ENCODE measurements around the gene RELN.

Gene RELN

GRCh38 chr7:103711413-103711812, 278.0 kb downstream of the RELN start:
- no peak for DNase-seq

DNA sequence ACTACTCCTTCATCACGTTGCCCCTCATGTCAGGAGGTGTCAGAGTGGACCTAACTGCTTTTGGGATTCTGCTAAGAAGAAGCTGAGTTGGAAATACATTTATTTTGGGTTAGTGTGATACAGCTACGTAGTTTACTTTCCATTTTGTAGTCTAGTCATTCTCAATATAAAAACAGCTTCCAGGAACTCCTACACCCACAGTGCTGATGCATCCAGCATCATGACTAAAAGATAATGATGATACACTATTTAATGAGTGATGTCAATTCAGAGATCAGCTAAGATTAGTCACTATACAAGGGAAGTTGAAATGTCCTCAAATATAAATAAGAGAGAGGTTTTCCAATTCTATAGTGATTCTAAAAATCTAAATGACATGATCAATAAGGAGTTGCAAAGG, 279.2 kb downstream of the RELN start:
- no peak for DNase-seq

DNA sequence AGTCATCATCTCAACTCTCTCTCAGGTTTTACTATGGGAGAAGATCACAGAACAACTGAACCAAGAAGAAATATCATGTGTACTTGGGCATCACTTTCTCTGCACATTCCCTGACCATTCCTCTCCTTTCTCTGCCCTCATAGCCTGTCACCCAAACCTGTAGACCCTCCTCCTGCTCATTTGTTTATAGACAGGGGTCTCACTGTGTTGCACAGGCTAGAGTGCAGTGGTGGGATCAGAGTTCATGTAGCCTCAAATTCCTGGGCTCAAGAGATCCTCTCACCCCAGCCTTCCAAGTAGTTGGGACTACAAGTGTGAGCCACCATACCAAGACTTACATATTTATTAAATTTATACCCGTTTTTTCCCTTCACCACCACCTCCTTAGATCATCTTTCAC, 282.7 kb downstream of the RELN start:
- no peak for DNase-seq

DNA sequence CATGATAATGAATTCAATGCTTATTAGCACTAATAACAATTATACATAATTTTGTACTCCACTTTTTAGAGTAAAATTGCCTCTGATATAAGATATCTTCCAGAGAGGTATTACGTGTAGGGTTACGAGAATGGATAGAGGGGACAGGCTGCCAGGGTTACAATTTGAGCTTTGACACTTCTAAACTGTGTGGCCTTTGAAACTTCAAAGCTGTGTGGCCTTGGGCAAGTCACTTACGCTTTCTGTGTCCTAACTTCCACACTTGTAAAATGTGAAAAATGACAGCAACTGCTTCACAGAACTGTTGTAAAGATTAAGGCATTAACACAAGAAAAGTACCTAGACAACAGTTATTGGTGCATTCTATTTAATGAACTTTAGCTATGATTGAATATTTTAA, 283.9 kb downstream of the RELN start:
- DNase-seq, result no peak

GRCh38 chr7:103704701-103705100, 284.8 kb downstream of the RELN start:
- DNase-seq, result no peak

DNA sequence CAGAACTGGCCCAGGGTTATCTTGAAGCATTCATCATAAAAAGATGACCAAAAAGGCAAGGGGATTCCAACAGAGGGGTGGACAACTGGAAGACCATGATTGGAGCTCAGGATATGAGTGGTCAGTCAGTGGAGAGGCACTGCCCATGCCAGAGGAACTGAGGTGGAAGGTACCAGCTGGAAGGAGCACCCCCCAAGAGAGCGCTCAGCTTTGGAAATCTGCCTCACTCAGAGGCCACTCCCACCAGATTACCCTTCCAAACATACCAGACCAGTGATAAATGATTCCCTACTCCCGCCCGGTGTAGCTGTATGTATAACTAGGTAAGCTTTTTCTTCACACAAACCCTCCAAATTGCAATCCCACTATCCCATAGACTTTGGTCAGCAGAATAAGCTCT, 286.5 kb downstream of the RELN start:
- DNase-seq, result no peak

- DNase-seq, result no peak
Measured at GRCh38 chr7:103702454-103702853, 287.0 kb downstream of the RELN start.

- no peak for DNase-seq
Measured at GRCh38 chr7:103699032-103699431, 290.4 kb downstream of the RELN start.

- DNase-seq, result no peak
Measured at GRCh38 chr7:103698064-103698463, 291.4 kb downstream of the RELN start.

DNA sequence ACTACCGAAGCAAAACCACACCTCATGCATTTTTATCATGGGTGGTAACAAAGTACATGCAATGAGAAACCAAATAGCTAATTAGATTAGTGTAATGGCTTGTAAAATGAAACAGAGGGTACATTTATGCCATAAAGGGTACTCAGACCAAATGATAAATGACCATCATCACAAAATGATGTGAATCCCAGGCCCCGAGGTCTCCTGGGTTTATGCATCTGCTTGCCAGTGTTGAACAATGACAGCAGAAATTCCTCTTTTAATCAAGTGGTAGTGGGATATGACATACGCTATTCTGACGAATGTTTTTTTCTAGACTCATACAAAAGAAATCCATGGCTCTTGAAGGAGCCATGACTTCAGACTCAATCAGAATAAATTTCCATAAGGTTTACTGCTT, 293.9 kb downstream of the RELN start:
- DNase-seq, result no peak

DNA sequence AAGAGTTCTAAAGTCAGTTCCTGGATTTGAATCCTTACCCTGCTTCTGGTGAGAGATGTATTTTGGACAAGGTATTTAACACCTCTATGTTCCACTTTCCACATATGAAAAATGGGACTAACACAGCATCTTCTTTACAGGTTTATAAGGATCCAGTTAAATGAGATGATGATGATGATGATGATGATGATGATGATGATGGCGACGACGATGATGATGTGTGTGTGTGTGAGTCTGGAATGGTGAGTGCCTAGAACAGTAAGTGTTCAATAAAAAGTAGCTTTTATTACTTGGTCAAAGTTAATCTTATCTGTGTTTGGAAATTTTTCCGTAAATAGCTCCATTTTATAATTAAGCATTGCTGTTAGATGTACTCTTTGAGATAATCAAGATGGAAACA, 295.2 kb downstream of the RELN start:
- no peak for DNase-seq

DNA sequence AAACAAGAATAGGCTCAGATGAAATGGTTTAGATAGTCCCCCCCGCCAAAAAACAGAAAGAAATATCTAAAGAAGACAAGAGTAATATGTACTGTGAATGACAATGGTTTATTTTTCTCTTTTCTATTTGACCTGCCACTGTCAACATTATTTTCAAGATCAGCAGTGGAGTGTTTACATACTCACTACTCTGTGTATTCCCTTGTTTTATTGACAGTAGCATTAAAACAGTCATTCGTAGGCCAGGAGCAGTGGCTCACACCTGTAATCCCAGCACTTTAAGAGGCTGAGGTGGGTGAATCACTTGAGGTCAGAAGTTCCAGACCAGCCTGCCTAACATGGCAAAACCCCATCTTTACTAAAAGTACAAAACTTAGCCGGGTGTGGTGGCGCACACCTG, 298.2 kb downstream of the RELN start:
- DNase-seq, result no peak

DNA sequence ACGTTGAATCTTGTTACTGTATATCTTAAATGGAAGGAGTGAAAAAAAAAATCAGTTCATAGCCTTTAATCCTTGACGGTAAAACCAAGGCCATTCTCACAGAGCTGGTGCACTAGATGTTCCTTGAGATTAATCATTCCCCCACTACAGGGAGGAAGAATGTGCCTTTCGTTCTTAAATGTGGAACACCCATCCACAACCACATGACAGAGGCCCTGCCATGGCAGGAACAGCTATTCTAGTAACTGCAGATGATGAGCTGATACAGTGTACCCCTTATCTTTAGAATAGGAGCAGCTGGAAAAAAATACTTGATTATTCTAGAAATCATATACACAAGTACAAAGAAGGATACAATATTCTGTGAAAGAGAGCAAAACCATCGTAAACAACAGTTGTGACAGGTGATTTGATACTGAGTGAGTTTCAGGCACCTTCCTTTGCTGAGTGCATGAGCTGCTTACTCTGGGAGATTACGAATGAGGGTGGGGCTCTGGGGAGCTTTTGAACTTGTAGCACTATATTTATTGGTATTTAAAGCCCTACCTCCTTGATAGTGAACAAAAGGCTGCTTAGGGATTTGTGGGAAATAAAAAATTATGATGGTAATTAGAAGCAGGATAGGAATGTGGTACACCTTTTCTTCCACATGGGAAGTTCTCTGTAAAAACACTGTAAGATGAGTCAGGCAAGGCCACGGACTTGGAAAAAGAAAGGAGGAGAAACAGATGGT, 299.1 kb downstream of the RELN start:
- DNase-seq, result no peak

DNA sequence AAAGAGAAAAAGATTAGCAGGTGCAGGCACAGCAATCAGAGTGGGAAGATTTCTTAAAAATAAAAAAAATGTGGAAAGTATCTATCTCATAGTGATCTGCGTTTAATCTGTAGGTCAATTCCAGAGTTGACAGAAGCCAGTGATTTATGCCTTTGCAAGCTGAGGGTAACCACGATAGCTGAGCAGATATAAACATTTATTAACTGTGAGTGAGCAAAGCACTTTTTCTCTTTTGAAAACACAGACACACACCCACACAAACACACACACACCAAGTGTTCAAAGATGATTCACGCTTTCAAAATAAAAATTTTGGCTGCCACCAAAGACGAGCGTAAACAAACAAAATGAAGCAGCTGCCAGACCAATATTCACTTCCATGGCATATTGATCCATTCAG, 300.2 kb downstream of the RELN start:
- DNase-seq, result no peak

- no peak for DNase-seq
Measured at GRCh38 chr7:103687951-103688350, 301.5 kb downstream of the RELN start.

- DNase-seq, result no peak
Measured at GRCh38 chr7:103687272-103687671, 302.2 kb downstream of the RELN start.

DNA sequence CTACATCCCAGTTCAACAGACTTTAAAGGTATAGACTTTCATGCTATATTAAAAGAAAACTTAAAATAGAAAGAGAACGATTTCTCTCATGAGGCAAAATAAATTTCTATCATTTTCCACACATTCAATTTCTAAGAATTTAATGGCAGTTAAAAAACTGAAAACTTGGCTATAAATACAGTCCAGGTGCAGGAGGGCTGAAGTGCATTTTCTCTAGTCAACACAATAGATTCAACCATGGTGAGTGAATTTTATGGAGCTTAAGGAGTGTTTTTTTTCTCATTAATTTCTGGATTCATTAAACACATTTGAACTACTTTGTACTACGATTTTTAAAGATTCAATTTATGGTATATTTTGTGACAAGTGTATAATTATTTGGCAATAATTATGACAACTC, 302.7 kb downstream of the RELN start:
- DNase-seq, result no peak

DNA sequence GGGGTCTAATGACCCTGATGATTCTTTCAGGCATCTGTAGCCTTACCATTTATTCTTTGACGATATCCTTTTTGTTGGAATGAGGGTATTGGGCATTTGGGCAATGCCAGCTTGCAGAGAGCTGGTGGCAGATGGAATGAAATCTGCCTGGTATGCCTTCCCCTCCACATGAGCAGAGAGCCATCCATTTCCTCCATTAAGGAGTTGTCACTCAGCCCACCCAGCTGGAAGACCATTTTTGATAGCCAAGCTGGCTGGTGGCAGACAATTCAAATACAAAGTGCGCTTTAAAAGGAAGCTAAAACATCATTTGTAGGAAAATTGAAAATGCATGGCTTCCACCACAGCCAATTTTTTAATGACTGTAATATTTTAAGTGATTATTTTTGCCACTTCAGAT, 303.4 kb downstream of the RELN start:
- no peak for DNase-seq

DNA sequence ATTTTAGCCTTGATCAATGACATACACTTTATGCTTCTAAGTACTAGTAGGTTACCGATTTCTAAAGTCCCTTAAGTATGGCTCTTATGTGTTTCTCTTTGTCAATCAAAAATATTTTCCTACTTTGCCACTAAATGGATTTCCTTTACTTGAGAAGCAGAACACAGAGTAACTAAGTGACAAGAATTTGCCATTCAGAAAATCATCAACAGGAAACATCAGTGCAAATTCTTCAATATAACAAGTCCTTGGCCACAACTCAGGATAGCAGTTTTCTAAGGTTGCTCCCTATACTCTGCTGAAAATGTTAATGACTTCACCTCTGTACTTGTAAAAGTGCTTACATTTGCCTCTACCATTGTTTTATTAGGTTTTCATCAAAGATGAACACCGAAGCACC, 303.8 kb downstream of the RELN start:
- DNase-seq, result no peak

GRCh38 chr7:103683348-103683747, 306.1 kb downstream of the RELN start:
- DNase-seq, result no peak

DNA sequence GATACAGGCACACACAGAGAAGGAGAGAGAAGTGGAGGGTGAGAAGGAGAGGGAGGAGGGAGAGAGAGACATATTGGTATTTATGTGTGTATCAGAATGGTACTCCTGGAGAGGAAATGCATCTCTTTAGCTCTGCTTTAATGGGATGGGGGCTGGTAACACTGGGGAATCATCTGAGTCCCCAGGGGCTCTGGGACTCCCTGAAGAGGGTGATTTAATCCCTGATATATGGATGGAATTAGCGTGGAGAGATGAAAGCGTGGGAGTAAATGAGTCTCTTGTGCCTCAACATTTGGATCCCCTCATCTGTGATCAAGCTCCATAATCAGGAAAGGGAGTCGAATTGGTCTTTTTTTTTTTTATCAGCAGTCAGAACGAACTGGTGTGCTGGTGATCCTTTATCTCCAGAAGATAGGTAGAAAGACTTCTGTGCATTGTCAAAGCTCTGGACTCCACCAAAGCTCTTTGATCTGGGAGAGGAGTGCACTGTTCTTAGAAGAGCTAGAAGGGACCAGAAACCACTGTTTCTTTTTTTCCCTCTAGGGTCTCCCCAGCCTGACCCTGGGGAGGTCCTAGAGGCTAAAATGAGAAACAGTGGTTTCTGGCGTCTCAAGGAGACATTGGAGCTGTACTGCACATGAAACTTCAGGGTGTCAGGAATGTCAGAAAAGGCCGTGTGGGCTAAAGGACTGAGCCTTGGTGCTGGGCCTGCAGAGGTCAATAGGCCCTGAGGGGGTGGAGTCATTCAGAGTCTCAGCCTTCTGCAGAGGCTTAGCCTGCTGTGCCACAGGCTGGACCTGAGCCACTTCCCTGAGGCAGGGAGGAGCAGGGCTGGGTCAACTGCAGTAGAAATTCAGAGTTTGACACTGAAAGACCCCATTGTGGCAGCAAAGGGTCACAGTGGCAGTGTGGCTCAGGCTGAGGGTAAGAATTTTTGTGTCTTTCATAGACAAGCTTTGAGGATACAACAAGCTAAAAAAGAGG, 309.0 kb downstream of the RELN start:
- DNase-seq, result no peak

DNA sequence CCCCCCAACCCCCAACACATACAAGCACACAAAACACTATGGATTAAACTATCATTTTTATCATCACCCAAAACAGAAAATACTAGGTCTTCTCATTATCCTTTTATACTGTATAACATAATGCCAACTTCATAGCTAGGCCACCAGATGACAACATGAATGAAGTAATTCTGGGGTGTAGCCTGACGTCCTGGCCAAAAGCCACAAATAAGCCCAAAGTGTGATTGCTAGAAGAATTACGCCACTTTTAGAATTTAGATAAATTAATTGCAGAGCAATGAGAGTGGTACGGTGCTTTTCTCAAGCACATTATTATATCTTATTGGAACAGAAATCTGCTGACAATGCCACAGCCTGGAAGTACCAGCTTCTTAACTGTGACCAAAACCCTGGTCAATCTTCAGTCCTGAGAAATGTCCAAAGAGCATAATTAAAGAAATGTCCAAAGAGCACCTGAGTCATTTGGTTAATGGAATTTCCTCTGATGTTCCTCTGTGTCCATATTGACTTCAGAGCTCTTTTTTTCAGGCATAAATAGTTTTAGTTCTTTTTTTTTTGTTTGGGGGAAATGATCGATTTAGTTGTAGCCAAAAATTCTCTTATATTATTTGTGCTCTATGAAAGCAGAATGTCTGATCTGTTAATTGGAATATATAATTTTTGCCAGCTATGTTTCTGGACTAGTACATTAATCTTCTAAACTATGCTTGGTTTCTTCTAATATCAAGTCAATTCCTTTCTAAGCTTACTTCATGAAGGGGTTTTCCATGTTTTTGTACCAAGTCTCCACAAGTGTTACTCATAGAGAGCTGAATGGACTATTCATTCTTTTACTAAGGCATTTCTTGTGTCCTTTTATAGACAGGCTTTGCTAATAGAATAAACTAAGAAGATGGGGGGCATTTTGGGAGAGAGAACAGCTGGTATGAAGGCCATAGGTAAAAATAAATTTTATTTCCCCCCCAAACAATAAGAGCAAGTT, 310.0 kb downstream of the RELN start:
- DNase-seq, result no peak

All from femur (tissue), 1 donor.